K562 (cell line): ENCODE measurements around the gene PDE11A. TPM values are rescaled to one million over a fixed set of nuclear protein-coding genes. Genes with fewer than 3 reads are reported as not detected.

Experiments
- ATAC-seq: fragments of 200-7000 bp; cut with Tn5 transposase; 3 replicates; pipeline ENCODE4 v1.9.1; 2020; ENCODE audit warnings: moderate library complexity
- BruUV-seq: library from RNA; stranded (reverse); fragments of 400-500 nt; replicated peaks from 2 replicates; lab custom pipeline; 2021; lab: Mats Ljungman, UMichigan
- CTCF ChIA-PET: fragments of 300-600 bp; formaldehyde crosslinking; extraction: SDS; loops from one replicate; lab custom pipeline; 2021; ENCODE audit warnings: low intra/inter-chr PET ratio; lab: Yijun Ruan, JAX
- POLR2A ChIA-PET: fragments of 300-600, 350-650 bp; sonication (Branson Sonifier 250); formaldehyde crosslinking; extraction: SDS; loops from one replicate; lab custom pipeline; 2021; ENCODE audit warnings: antibody characterized with exemption, inconsistent platforms; lab: Yijun Ruan, JAX
- DNase-seq, 4 experiments: peaks; one replicate each; pipeline versions ENCODE4 v3.0.0 to v3.0.0-alpha.2; 2011 to 2018; ENCODE audit warnings: low spot score in 3 of 4, mixed read lengths in 3 of 4; ENCODE audit errors: extremely low read depth in 1 of 4
- FAIRE-seq: peaks from 2 replicates; lab custom pipeline; 2011; peaks lifted over from hg19 to GRCh38; lab: Jason Lieb, UNC
- H2AFZ ChIP-seq: 2 replicates; pipeline ENCODE4 v1.6.0; 2011; ENCODE audit warnings: low read depth, low read length, control low read depth, inconsistent platforms
- H3K27ac ChIP-seq: fragments of 200-600 bp; 3 replicates; pipeline ENCODE4 v1.8.0; 2011; ENCODE audit warnings: low read depth, mild to moderate bottlenecking, control low read depth, inconsistent platforms, low read length, moderate library complexity, mixed read lengths; ENCODE audit errors: extremely low read depth
- H3K27me3 ChIP-seq, 2 experiments: fragments of 300-600 bp in 1 of 2; 2 replicates in 1 of 2; 3 replicates in 1 of 2; pipeline versions ENCODE4 v1.6.0 to v1.8.0; 2011; ENCODE audit warnings: inconsistent platforms in 2 of 2, low read length in 2 of 2, mild to moderate bottlenecking in 1 of 2, mixed read lengths in 1 of 2, moderate library complexity in 1 of 2; ENCODE audit not compliant: control insufficient read depth in 2 of 2, insufficient read depth in 2 of 2
- H3K36me3 ChIP-seq: fragments of 300-600 bp; 3 replicates; pipeline ENCODE4 v1.8.0; 2011; ENCODE audit warnings: mild to moderate bottlenecking, low read length, inconsistent platforms; ENCODE audit not compliant: control insufficient read depth, insufficient read depth
- H3K4me1 ChIP-seq, 2 experiments: fragments of 200-600 bp in 1 of 2; replicated peaks in 1 of 2; 2 replicates in 1 of 2; 3 replicates in 1 of 2; pipeline versions ENCODE4 v1.5.1 to v1.8.0; 2011; ENCODE audit warnings: inconsistent platforms in 2 of 2, low read length in 2 of 2, mild to moderate bottlenecking in 1 of 2, mixed read lengths in 1 of 2, moderate library complexity in 1 of 2; ENCODE audit not compliant: control insufficient read depth in 2 of 2, insufficient read depth in 2 of 2
- H3K4me2 ChIP-seq: 2 replicates; pipeline ENCODE4 v1.6.1; 2011; ENCODE audit warnings: low read length, control low read depth, inconsistent platforms, mixed read lengths; ENCODE audit not compliant: insufficient read depth
- H3K4me3 ChIP-seq: fragments of 200-600 bp; sonication (generic), shearing (Covaris generic); 2 replicates; pipeline ENCODE4 v1.5.1; 2016; ENCODE audit warnings: control low read depth, inconsistent platforms
- H3K79me2 ChIP-seq: fragments of 200-600 bp; 3 replicates; pipeline ENCODE4 v1.8.0; 2011; ENCODE audit warnings: low read length, inconsistent platforms; ENCODE audit not compliant: control insufficient read depth, insufficient read depth
- H3K9ac ChIP-seq, 2 experiments: 2 replicates each; pipeline versions ENCODE4 v1.6.0 to v1.6.1; 2011; ENCODE audit warnings: low read depth in 2 of 2, low read length in 2 of 2, control low read depth in 1 of 2, inconsistent platforms in 1 of 2, mild to moderate bottlenecking in 1 of 2, mixed read lengths in 1 of 2; ENCODE audit not compliant: insufficient read depth in 1 of 2
- H3K9me1 ChIP-seq: one replicate; pipeline ENCODE4 v1.6.0; 2011; ENCODE audit warnings: inconsistent platforms, mild to moderate bottlenecking, low read length, moderate library complexity; ENCODE audit not compliant: control insufficient read depth, insufficient read depth
- H3K9me3 ChIP-seq: replicated peaks from 2 replicates; pipeline ENCODE4 v1.5.1; 2011; ENCODE audit warnings: low read depth, low read length, inconsistent platforms; ENCODE audit not compliant: control insufficient read depth, insufficient read depth
- H4K20me1 ChIP-seq: replicated peaks from 2 replicates; pipeline ENCODE4 v1.6.1; 2011; ENCODE audit warnings: low read length, inconsistent platforms, mixed read lengths; ENCODE audit not compliant: control insufficient read depth, insufficient read depth
- ARID1B ChIP-seq: fragments of 450-650 bp; IDR thresholded peaks from 2 replicates; pipeline ENCODE4 v1.6.1; 2016; ENCODE audit warnings: antibody characterized with exemption, mild to moderate bottlenecking, inconsistent platforms
- CBFA2T2 ChIP-seq: fragments of 450-650 bp; conservative IDR thresholded peaks from 2 replicates; pipeline ENCODE4 v1.6.1; 2017; ENCODE audit warnings: mild to moderate bottlenecking
- CTCF ChIP-seq, 3 experiments: IDR thresholded peaks in 2 of 3; conservative IDR thresholded peaks in 1 of 3; 2 replicates each; pipeline ENCODE4 v1.5.1; 2011 to 2012; ENCODE audit warnings: low read length in 3 of 3, mild to moderate bottlenecking in 3 of 3, control low read depth in 2 of 3, improper control_type of control experiment in 1 of 3, inconsistent platforms in 1 of 3, low read depth in 1 of 3, mixed read lengths in 1 of 3, moderate library complexity in 1 of 3; ENCODE audit not compliant: insufficient read depth in 2 of 3
- NCOR1 ChIP-seq: fragments of 450-650 bp; IDR thresholded peaks from 2 replicates; pipeline ENCODE4 v1.6.1; 2016; ENCODE audit warnings: mild to moderate bottlenecking, moderate library complexity
- POLR2B ChIP-seq: fragments of 450-650 bp; IDR thresholded peaks from 2 replicates; pipeline ENCODE4 v1.6.1; 2018; ENCODE audit warnings: low read depth; ENCODE audit not compliant: partially characterized antibody
- RCOR1 ChIP-seq, 2 experiments: IDR thresholded peaks; 2 replicates each; pipeline ENCODE4 v1.6.1; 2012; ENCODE audit warnings: low read depth in 2 of 2, low read length in 2 of 2, borderline replicate concordance in 1 of 2, improper control_type of control experiment in 1 of 2
- TCF3 ChIP-seq: sonication (generic); formaldehyde crosslinking; IDR thresholded peaks from 2 replicates; pipeline ENCODE4 v1.4.0; 2020; ENCODE audit warnings: mild to moderate bottlenecking, missing genetic modification reagents
- TEAD4 ChIP-seq, 2 experiments: sonication (generic) in 1 of 2; formaldehyde crosslinking in 1 of 2; IDR thresholded peaks; 2 replicates each; pipeline versions ENCODE4 v1.6.1 to v1.8.0; 2012 to 2022; ENCODE audit warnings: borderline replicate concordance in 1 of 2, inconsistent platforms in 1 of 2, low read length in 1 of 2, mild to moderate bottlenecking in 1 of 2, missing genetic modification reagents in 1 of 2
- TGIF2 ChIP-seq: sonication (generic); formaldehyde crosslinking; IDR thresholded peaks from 2 replicates; pipeline ENCODE4 v1.8.1; 2022; ENCODE audit warnings: mild to moderate bottlenecking, missing genetic modification reagents, moderate library complexity
- ZNF316 ChIP-seq: fragments of 450-650 bp; IDR thresholded peaks from 2 replicates; pipeline ENCODE4 v1.6.1; 2016
- WGBS: fragments of 100-300 bp; shearing (Covaris generic); methylation state at CpG from one replicate; pipeline ENCODE4 v1.1.6; 2016; ENCODE audit warnings: low coverage, mixed read lengths; ENCODE audit not compliant: insufficient coverage; ENCODE audit errors: missing lambda C conversion rate; 5-methylcytosine and 5-hydroxymethylcytosine counted together
- in situ Hi-C: fragments of 300-500 bp; cut with MboI; formaldehyde crosslinking; loops from 4 replicates; pipeline ENCODE4 v1.15.0; 2018; ENCODE audit warnings: inconsistent platforms, mixed read lengths
- intact Hi-C: fragments of 100-400 bp; cut with micrococcal nuclease; formaldehyde crosslinking; loops from 2 replicates; pipeline ENCODE4 v1.14.2; 2022
- polyA plus RNA-seq, 8 experiments: library from polyadenylated mRNA; depleted of rRNA in 4 of 8; stranded (reverse) in 5 of 8; unstranded in 3 of 8; fragments of >200 nt; fragmentation: Nextera tagmentation in 2 of 8; fragmentation: Illumina TruSeq in 1 of 8; extraction: Ambion mirVana in 2 of 8; extraction: Trizol in 1 of 8; gene quantifications; 2 replicates each; pipeline versions ENCODE4 v1.2.1 to v1.2.3, GENCODE V29; 2011 to 2014; ENCODE audit warnings: inconsistent platforms in 1 of 8, missing spikeins in 1 of 8
- total RNA-seq, 7 experiments: library from RNA; depleted of rRNA in 6 of 7; stranded (reverse); fragments of >200 nt in 6 of 7; fragmentation: Illumina TruSeq in 2 of 7; extraction: Trizol in 2 of 7; gene quantifications; 2 replicates each; pipeline versions ENCODE4 v1.2.1 to v1.2.3, GENCODE V29; 2011 to 2021; ENCODE audit warnings: low replicate concordance in 1 of 7
- TF ChIP-seq, protein P1 (sequence below): fragments of 450-650 bp; conservative IDR thresholded peaks from 2 replicates; pipeline ENCODE4 v1.6.1; 2016; ENCODE audit warnings: missing genetic modification characterization, low read depth, mild to moderate bottlenecking, control low read depth, missing compliant biosample characterization

PDE11A gene
- total and polyA plus RNA-seq, 9 of the 15 experiments (the other 6 are each of a cell fraction or from before 2014, with no cell fraction given): 3.2 to 22.1 (median 5.7) TPM

GRCh38 chr2:177714704-177715103, 357.9 kb downstream of the PDE11A start:
- no peak overlapping the region for H3K27ac ChIP-seq
- H3K4me1 ChIP-seq: peaks cover 0 to 13% of the 10 kb centered on the region in 2 experiments; a peak in 3 of 5 replicates
- TF ChIP-seq NCOR1: no peak
- peak; percentile 19; the same call in 1 of the 2 replicates for TF ChIP-seq ZNF316
- TF ChIP-seq, all 486 proteins: peak for 1
- WGBS: 12% methylated on average over 3 of the region's 3 CpGs
- H3K27me3 ChIP-seq: 0 out of 5 replicates have a peak, but pooled peaks cover 2 to 6% of the 10 kb centered on the region in 2 experiments
- POLR2A ChIA-PET: interaction anchor here (0.7 kb wide), 1 partner anchor 36 kb away, joined by 4 read pairs; no protein-coding TSS in a partner anchor
- no peak overlapping the region for H3K4me3 ChIP-seq
- H3K4me2 ChIP-seq: no peak overlapping the region
- in situ Hi-C loops (no loop called here), intact Hi-C loops (no loop called here)
- H3K36me3 ChIP-seq: no peaks in the 10 kb centered on the region
- H3K9me3 ChIP-seq: no peaks in the 10 kb centered on the region
- peaks cover 3% of the 10 kb centered on the region; the same call in 1 of the 2 replicates for H4K20me1 ChIP-seq
- H3K9me1 ChIP-seq: no peaks in the 10 kb centered on the region
- H3K79me2 ChIP-seq: no peaks in the 10 kb centered on the region
- no peak for FAIRE-seq
- H3K9ac ChIP-seq: peak overlapping the region in 1 of 2 experiments; percentile 39; a peak in 1 of 4 replicates
- BruUV-seq: no TSS peak
- H2AFZ ChIP-seq: no peak overlapping the region
- CTCF ChIA-PET: no interaction called here
- DNase-seq: no peak
- no peak; the same call in 2 of the 3 replicates for ATAC-seq

DNA sequence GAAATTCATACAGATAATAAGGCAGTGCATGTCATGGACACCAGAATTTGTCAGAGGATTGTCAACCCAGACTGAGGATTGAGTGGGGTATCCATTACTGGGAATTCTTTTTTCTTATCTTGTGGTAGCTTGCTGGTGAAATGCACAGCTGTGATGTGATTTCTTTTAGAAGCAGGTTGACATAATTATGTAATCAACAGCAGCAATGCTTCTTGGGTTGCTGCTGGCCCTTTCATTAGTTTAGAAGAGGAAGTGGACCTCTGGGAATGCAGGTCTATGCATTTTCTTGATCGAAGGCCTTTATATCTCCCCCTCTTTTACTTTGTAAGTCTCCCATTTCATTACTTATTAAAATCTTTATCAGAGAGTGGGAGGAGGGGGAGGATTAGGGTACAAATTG, 360.1 kb downstream of the PDE11A start:
- no peaks in the 10 kb centered on the region for H3K9me3 ChIP-seq
- ChIA-PET POLR2A (interaction anchor here (1.0 kb wide), 1 partner anchor 448 kb away, joined by 3 read pairs; the partner anchor contains the start of gene NFE2L2), CTCF (interaction anchor here (1.0 kb wide), 1 partner anchor 29 kb away, joined by 3 read pairs; no protein-coding TSS in a partner anchor)
- H3K9ac ChIP-seq: no peak overlapping the region
- H4K20me1 ChIP-seq: peaks cover 3% of the 10 kb centered on the region; the same call in 1 of the 2 replicates
- in situ Hi-C loops (no loop called here), intact Hi-C loops (no loop called here)
- no peak for FAIRE-seq
- peaks cover 2 to 15% of the 10 kb centered on the region in 2 experiments; a peak in 1 of 5 replicates for H3K27me3 ChIP-seq
- ATAC-seq: peak; percentile 10; the same call in 2 of the 3 replicates
- H3K4me1 ChIP-seq: peaks cover 0 to 18% of the 10 kb centered on the region in 2 experiments; a peak in 3 of 5 replicates
- no peaks in the 10 kb centered on the region for H3K36me3 ChIP-seq
- no peaks in the 10 kb centered on the region for H3K79me2 ChIP-seq
- no peaks in the 10 kb centered on the region for H3K9me1 ChIP-seq
- no peak overlapping the region for H3K27ac ChIP-seq
- DNase-seq: no peak
- WGBS: 13% methylated on average over 1 of the region's 1 CpG
- no peak overlapping the region for H3K4me3 ChIP-seq
- no TSS peak for BruUV-seq
- no peak overlapping the region for H2AFZ ChIP-seq
- no peak overlapping the region for H3K4me2 ChIP-seq
- TF ChIP-seq CTCF (IDR thresholded peaks at IDR 0.05 in 2 of 3, conservative IDR thresholded peaks at IDR 0.05 in 1 of 3; ENCODE audit: insufficient read depth in 2 of 3, low read depth in 1 of 3, low read length in 3 of 3) (no peak), TGIF2 (CRISPR knock-in tag) (no peak), ARID1B (peak; percentile 55; the same call in 1 of the 2 replicates), CBFA2T2 (peak; percentile 42; the same call in 1 of the 2 replicates), TCF3 (CRISPR knock-in tag) (peak; percentile 66), RCOR1 (IDR thresholded peaks at IDR 0.05; ENCODE audit: borderline replicate concordance in 1 of 2, low read depth in 2 of 2, low read length in 2 of 2) (peak in 1 of 2 experiments; percentile 86; a peak in 2 of 4 replicates), TEAD4 (IDR thresholded peaks at IDR 0.05; ENCODE audit: low read length) (peak; percentile 74), TEAD4 (CRISPR knock-in tag; IDR thresholded peaks at IDR 0.05; ENCODE audit: borderline replicate concordance) (no peak), POLR2B (no peak)
- TF ChIP-seq, protein P1, sequence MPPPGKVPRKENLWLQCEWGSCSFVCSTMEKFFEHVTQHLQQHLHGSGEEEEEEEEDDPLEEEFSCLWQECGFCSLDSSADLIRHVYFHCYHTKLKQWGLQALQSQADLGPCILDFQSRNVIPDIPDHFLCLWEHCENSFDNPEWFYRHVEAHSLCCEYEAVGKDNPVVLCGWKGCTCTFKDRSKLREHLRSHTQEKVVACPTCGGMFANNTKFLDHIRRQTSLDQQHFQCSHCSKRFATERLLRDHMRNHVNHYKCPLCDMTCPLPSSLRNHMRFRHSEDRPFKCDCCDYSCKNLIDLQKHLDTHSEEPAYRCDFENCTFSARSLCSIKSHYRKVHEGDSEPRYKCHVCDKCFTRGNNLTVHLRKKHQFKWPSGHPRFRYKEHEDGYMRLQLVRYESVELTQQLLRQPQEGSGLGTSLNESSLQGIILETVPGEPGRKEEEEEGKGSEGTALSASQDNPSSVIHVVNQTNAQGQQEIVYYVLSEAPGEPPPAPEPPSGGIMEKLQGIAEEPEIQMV (tag): no peak
